OCI-LY1 (cell line): ENCODE results near the gene SALL3.

Experiments
- EZH2 ChIP-seq: fragments of 200-600 bp; sonication (generic), shearing (Covaris generic); IDR thresholded peaks from 2 replicates; pipeline ENCODE4 v1.8.0; 2017; ENCODE audit warnings: borderline replicate concordance, mixed run types, mild to moderate bottlenecking, antibody characterized with exemption, low read length, moderate library complexity, mixed read lengths
- TF ChIP-seq, protein P1 (sequence below): fragments of 200-600 bp; sonication (generic), shearing (Covaris generic); IDR thresholded peaks from 2 replicates; pipeline ENCODE4 v1.5.1; 2017; ENCODE audit warnings: mild to moderate bottlenecking, antibody characterized with exemption, low read length, moderate library complexity, mixed read lengths

DNA sequence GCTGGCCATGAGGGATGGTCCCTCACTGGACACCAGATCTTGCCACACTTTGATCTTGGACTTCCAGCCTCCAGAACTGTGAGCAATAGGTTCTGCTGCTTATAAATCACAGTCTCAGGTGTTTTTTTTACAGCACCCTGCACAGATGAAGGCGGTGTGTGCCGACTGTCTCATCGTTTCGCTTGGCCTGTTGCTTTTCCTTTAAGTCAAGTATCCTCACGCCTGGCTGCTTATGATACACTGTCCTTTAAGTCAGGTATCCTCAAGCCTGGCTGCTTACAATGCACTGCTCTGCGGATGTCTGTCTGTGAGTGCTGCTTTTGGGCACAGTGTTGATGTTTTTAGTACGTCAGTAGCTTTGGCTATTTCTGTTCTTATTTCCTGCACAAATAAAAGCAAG is 40.3 kb downstream of the SALL3 start:
- TF ChIP-seq, protein P1, sequence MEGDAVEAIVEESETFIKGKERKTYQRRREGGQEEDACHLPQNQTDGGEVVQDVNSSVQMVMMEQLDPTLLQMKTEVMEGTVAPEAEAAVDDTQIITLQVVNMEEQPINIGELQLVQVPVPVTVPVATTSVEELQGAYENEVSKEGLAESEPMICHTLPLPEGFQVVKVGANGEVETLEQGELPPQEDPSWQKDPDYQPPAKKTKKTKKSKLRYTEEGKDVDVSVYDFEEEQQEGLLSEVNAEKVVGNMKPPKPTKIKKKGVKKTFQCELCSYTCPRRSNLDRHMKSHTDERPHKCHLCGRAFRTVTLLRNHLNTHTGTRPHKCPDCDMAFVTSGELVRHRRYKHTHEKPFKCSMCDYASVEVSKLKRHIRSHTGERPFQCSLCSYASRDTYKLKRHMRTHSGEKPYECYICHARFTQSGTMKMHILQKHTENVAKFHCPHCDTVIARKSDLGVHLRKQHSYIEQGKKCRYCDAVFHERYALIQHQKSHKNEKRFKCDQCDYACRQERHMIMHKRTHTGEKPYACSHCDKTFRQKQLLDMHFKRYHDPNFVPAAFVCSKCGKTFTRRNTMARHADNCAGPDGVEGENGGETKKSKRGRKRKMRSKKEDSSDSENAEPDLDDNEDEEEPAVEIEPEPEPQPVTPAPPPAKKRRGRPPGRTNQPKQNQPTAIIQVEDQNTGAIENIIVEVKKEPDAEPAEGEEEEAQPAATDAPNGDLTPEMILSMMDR = no peak
- TF ChIP-seq EZH2 = no peak
